NCI-H2081 (cell line): ENCODE data around the gene CSPG4.
"Not testable (repeated sequence)": the region's sequence is repeated elsewhere in the genome, so short reads cannot be mapped to it uniquely, and the experiment has no call there.

Experiments
- DNase-seq, 2 experiments: peaks; one replicate each; lab custom pipeline; 2025; lab: John Stamatoyannopoulos, UW

CSPG4 gene

GRCh38 chr15:75648156-75649000 lies 64.3 kb downstream of the CSPG4 start:
- no peak for DNase-seq

- DNase-seq: peak; percentile 34 to 63
Observed at GRCh38 chr15:75647370-75648155, 65.1 kb downstream of the CSPG4 start, which contains the start of gene SNX33. TSS of gene SNX33 (plus strand) at chr15:75647912. CDS start at chr15:75649103, 1,191 bp downstream.

- peak in 1 of 2 experiments; percentile 12 for DNase-seq
Observed at GRCh38 chr15:75646944-75647364, 65.7 kb downstream of the CSPG4 start.

- DNase-seq: no peak
Observed at GRCh38 chr15:75646112-75646943, 66.3 kb downstream of the CSPG4 start.

GRCh38 chr15:75644376-75644775 lies 68.3 kb downstream of the CSPG4 start:
- DNase-seq: no peak

GRCh38 chr15:75641603-75642002 lies 71.0 kb downstream of the CSPG4 start:
- DNase-seq: no peak

- DNase-seq: no peak
Observed at GRCh38 chr15:75641179-75641503, 71.5 kb downstream of the CSPG4 start.

- DNase-seq: peak; percentile 49 to 75
Observed at GRCh38 chr15:75640483-75641178, 72.0 kb downstream of the CSPG4 start.

GRCh38 chr15:75639709-75640482 lies 72.8 kb downstream of the CSPG4 start, which contains the start of gene IMP3:
TSS of gene IMP3 (minus strand) at chr15:75640224. CDS start at chr15:75640168, 56 bp downstream.
- peak; percentile 98 to 99 for DNase-seq

- no peak for DNase-seq
Observed at GRCh38 chr15:75639191-75639708, 73.4 kb downstream of the CSPG4 start.

- no peak for DNase-seq
Observed at GRCh38 chr15:75637245-75638009, 75.2 kb downstream of the CSPG4 start.

GRCh38 chr15:75636026-75636425 lies 76.6 kb downstream of the CSPG4 start:
- DNase-seq: no peak

GRCh38 chr15:75633922-75634321 lies 78.7 kb downstream of the CSPG4 start:
- not testable (repeated sequence) for DNase-seq

- DNase-seq: no peak
Observed at GRCh38 chr15:75631935-75632334, 80.7 kb downstream of the CSPG4 start.

- DNase-seq: peak; percentile 92 to 93
Observed at GRCh38 chr15:75625542-75626347, 86.9 kb downstream of the CSPG4 start, which contains the start of gene SNUPN. TSS of gene SNUPN (minus strand) at chr15:75625725. CDS start at chr15:75621051, 4,674 bp downstream.
